ENCODE results near the gene ANKRD34A.
A peak's percentile ranks its signal among the peaks of the same experiment; 100 is the strongest.

Gene ANKRD34A

GRCh38 chr1:145980457-145980994 is 16.2 kb upstream of the ANKRD34A start:
- no peaks in the 10 kb centered on the region for H3K27me3 ChIP-seq (ENCODE audit: control insufficient read depth in 3 of 3, insufficient read depth in 3 of 3, low read depth in 1 of 3, low read length in 3 of 3)
- no peak overlapping the region for H2BK5ac ChIP-seq (ENCODE audit: low read length)
- H3K27ac ChIP-seq (replicated peaks; ENCODE audit: low read length) = no peak overlapping the region
- no peak overlapping the region for H4K91ac ChIP-seq (ENCODE audit: low read depth, low read length, poor library complexity)
- no peak overlapping the region for H2AK5ac ChIP-seq (ENCODE audit: low read depth, low read length)
- no peak overlapping the region for H2BK120ac ChIP-seq (ENCODE audit: low read depth, low read length)
- H2BK12ac ChIP-seq (ENCODE audit: low read length) = no peak overlapping the region
- no peaks in the 10 kb centered on the region for H3K9me3 ChIP-seq (replicated peaks in 1 of 2; ENCODE audit: control insufficient read depth in 2 of 2, insufficient read depth in 1 of 2, low read depth in 1 of 2, low read length in 2 of 2)
- no peak overlapping the region for H2BK15ac ChIP-seq (ENCODE audit: low read length)
- no peak overlapping the region for H3K14ac ChIP-seq (ENCODE audit: low read length)
- H3K79me1 ChIP-seq (ENCODE audit: low read depth, low read length) = no peaks in the 10 kb centered on the region
- H3K23ac ChIP-seq (ENCODE audit: low read depth, low read length, poor library complexity) = no peak overlapping the region
- H2AFZ ChIP-seq (ENCODE audit: low read length) = no peak overlapping the region
- no CpG with 5 or more reads among the region's 1 CpG for WGBS, 2 donors (ENCODE audit: extremely low coverage in 2 of 2, insufficient read length in 2 of 2, insufficient replicate concordance in 1 of 2)
- peaks cover 12 to 34% of the 10 kb centered on the region in 2 donors for H3K4me1 ChIP-seq (ENCODE audit: control insufficient read depth in 2 of 2, insufficient read depth in 1 of 2, low read depth in 1 of 2, low read length in 2 of 2)
- H3K4me3 ChIP-seq (ENCODE audit: low read length in 2 of 2) = no peak overlapping the region
- H3K36me3 ChIP-seq (replicated peaks in 1 of 2; ENCODE audit: control insufficient read depth in 2 of 2, insufficient read depth in 2 of 2, low read length in 2 of 2) = no peaks in the 10 kb centered on the region
- no peak overlapping the region for H3K9ac ChIP-seq (ENCODE audit: low read depth, low read length, poor library complexity)
- H3K18ac ChIP-seq (ENCODE audit: low read length) = no peak overlapping the region
- no peak overlapping the region for H3K4me2 ChIP-seq (ENCODE audit: insufficient read depth, low read length, poor library complexity, severe bottlenecking)
- DNase-seq (ENCODE audit: low spot score) = no peak
- no peak overlapping the region for H4K8ac ChIP-seq (ENCODE audit: low read depth, low read length)
- H3K4ac ChIP-seq (ENCODE audit: low read length) = no peak overlapping the region

DNA sequence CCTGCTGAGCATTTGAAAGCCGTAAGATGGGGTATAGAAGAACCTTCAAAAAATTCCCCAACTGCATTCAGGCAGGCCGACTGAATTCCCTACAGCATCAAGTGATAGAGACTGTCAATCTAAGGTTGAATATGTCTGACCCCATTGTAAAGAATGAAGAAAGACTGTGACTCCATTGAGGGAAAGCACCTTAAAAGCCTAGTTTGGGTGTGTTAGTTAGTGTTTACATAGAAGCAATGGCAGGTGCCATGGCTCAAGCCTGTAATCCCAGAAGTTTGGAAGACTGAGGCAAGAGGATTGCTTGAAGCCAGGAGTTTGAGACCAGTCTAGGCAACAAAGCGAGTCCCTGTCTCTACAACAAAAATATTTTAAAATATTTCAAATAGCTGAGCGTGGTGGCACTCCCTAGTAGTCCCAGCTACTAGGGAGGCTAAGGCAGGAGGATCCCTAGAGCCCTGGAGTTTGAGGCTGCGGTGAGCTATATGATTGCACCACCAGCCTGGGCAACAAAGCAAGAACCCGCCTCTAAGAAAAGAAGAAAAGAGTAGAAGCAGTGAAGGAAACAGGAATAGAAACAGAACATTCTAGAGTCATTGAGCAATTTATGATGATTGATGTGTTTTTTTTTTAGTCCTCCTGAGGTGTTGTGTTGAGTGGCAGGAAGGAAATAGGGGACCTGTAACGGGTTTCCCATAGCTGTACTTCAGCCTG is 15.5 kb upstream of the ANKRD34A start:
- H3K4ac ChIP-seq (ENCODE audit: low read length) = no peak overlapping the region
- no peak overlapping the region for H2BK5ac ChIP-seq (ENCODE audit: low read length)
- H2BK15ac ChIP-seq (ENCODE audit: low read length) = no peak overlapping the region
- H3K79me1 ChIP-seq (ENCODE audit: low read depth, low read length) = no peaks in the 10 kb centered on the region
- peak overlapping the region; percentile 7 for H2AFZ ChIP-seq (ENCODE audit: low read length)
- H3K23ac ChIP-seq (ENCODE audit: low read depth, low read length, poor library complexity) = no peak overlapping the region
- no peak overlapping the region for H3K18ac ChIP-seq (ENCODE audit: low read length)
- H4K8ac ChIP-seq (ENCODE audit: low read depth, low read length) = no peak overlapping the region
- H3K4me1 ChIP-seq (ENCODE audit: control insufficient read depth in 2 of 2, insufficient read depth in 1 of 2, low read depth in 1 of 2, low read length in 2 of 2) = peaks cover 9 to 28% of the 10 kb centered on the region in 2 donors
- peak overlapping the region; percentile 0 for H3K27ac ChIP-seq (replicated peaks; ENCODE audit: low read length)
- no peak overlapping the region for H3K4me3 ChIP-seq (ENCODE audit: low read length in 2 of 2)
- no peaks in the 10 kb centered on the region for H3K36me3 ChIP-seq (replicated peaks in 1 of 2; ENCODE audit: control insufficient read depth in 2 of 2, insufficient read depth in 2 of 2, low read length in 2 of 2)
- no CpG with 5 or more reads among the region's 7 CpGs for WGBS, 2 donors (ENCODE audit: extremely low coverage in 2 of 2, insufficient read length in 2 of 2, insufficient replicate concordance in 1 of 2)
- H3K14ac ChIP-seq (ENCODE audit: low read length) = no peak overlapping the region
- no peak overlapping the region for H3K9ac ChIP-seq (ENCODE audit: low read depth, low read length, poor library complexity)
- H3K9me3 ChIP-seq (replicated peaks in 1 of 2; ENCODE audit: control insufficient read depth in 2 of 2, insufficient read depth in 1 of 2, low read depth in 1 of 2, low read length in 2 of 2) = no peaks in the 10 kb centered on the region
- H2AK5ac ChIP-seq (ENCODE audit: low read depth, low read length) = no peak overlapping the region
- no peak overlapping the region for H3K4me2 ChIP-seq (ENCODE audit: insufficient read depth, low read length, poor library complexity, severe bottlenecking)
- H3K27me3 ChIP-seq (ENCODE audit: control insufficient read depth in 3 of 3, insufficient read depth in 3 of 3, low read depth in 1 of 3, low read length in 3 of 3) = no peaks in the 10 kb centered on the region
- no peak overlapping the region for H2BK120ac ChIP-seq (ENCODE audit: low read depth, low read length)
- H4K91ac ChIP-seq (ENCODE audit: low read depth, low read length, poor library complexity) = no peak overlapping the region
- DNase-seq (ENCODE audit: low spot score) = no peak
- no peak overlapping the region for H2BK12ac ChIP-seq (ENCODE audit: low read length)

DNA sequence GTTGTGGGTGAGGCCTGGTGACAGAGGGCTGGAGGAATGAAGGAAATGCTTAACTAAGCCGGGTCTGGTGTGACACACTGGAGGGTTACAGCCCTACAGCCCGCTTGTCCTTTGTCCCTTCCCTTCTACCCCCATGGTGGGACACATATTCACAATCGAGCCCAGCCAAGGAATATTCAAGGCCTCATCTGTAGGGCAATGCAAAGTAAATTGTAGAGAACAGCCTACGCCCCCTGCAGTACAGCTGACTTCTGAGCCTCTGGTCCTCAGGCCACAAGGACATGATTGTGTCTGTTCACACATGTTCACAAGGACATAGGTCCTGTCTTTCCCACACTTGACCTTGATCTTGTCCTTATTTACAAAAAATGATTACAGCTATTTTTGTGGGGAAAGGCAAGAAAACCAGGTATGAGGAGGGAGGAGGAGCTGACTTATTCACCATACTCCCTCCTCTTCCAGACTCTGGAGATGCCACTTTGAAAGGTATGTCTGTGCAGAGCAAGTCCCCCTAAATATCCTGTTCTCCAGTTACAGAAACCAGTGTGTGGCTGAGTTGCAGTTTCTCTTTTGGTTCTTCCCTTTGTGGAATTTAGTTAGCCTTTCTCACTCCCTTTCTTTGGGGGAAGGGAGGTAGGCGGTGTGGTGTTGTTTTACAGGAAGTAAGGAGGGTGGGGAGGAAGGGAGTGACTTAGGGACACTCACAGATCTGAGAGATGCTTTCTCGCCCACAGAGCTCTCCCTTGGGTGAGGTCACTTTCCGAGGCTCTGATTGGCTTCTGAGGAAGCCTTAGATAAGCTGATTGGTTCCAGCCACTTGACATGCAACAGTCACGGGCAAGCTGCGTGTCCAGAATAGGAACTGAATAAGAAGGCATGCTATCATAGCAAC is 14.7 kb upstream of the ANKRD34A start:
- DNase-seq (ENCODE audit: low spot score) = peak; percentile 87
- no peak overlapping the region for H2BK12ac ChIP-seq (ENCODE audit: low read length)
- no peaks in the 10 kb centered on the region for H3K36me3 ChIP-seq (replicated peaks in 1 of 2; ENCODE audit: control insufficient read depth in 2 of 2, insufficient read depth in 2 of 2, low read length in 2 of 2)
- H3K9me3 ChIP-seq (replicated peaks in 1 of 2; ENCODE audit: control insufficient read depth in 2 of 2, insufficient read depth in 1 of 2, low read depth in 1 of 2, low read length in 2 of 2) = no peaks in the 10 kb centered on the region
- H3K18ac ChIP-seq (ENCODE audit: low read length) = peak overlapping the region; percentile 16
- H2AK5ac ChIP-seq (ENCODE audit: low read depth, low read length) = no peak overlapping the region
- peak overlapping the region; percentile 36 for H3K4me2 ChIP-seq (ENCODE audit: insufficient read depth, low read length, poor library complexity, severe bottlenecking)
- H4K91ac ChIP-seq (ENCODE audit: low read depth, low read length, poor library complexity) = no peak overlapping the region
- H2BK120ac ChIP-seq (ENCODE audit: low read depth, low read length) = no peak overlapping the region
- no peak overlapping the region for H3K14ac ChIP-seq (ENCODE audit: low read length)
- H3K79me1 ChIP-seq (ENCODE audit: low read depth, low read length) = no peaks in the 10 kb centered on the region
- no peak overlapping the region for H3K4ac ChIP-seq (ENCODE audit: low read length)
- H3K4me1 ChIP-seq (ENCODE audit: control insufficient read depth in 2 of 2, insufficient read depth in 1 of 2, low read depth in 1 of 2, low read length in 2 of 2) = peaks cover 9 to 28% of the 10 kb centered on the region in 2 donors
- peak overlapping the region; percentile 82 for H3K27ac ChIP-seq (replicated peaks; ENCODE audit: low read length)
- H3K23ac ChIP-seq (ENCODE audit: low read depth, low read length, poor library complexity) = no peak overlapping the region
- H4K8ac ChIP-seq (ENCODE audit: low read depth, low read length) = peak overlapping the region; percentile 26
- no peak overlapping the region for H2AFZ ChIP-seq (ENCODE audit: low read length)
- no peak overlapping the region for H2BK5ac ChIP-seq (ENCODE audit: low read length)
- peak overlapping the region in 1 of 2 donors; percentile 16 for H3K4me3 ChIP-seq (ENCODE audit: low read length in 2 of 2)
- H3K9ac ChIP-seq (ENCODE audit: low read depth, low read length, poor library complexity) = no peak overlapping the region
- no peak overlapping the region for H2BK15ac ChIP-seq (ENCODE audit: low read length)
- no peaks in the 10 kb centered on the region for H3K27me3 ChIP-seq (ENCODE audit: control insufficient read depth in 3 of 3, insufficient read depth in 3 of 3, low read depth in 1 of 3, low read length in 3 of 3)
- WGBS, 2 donors (ENCODE audit: extremely low coverage in 2 of 2, insufficient read length in 2 of 2, insufficient replicate concordance in 1 of 2) = no CpG with 5 or more reads among the region's 9 CpGs

- H2BK15ac ChIP-seq (ENCODE audit: low read length) = no peak overlapping the region
- no peak overlapping the region for H3K14ac ChIP-seq (ENCODE audit: low read length)
- H4K8ac ChIP-seq (ENCODE audit: low read depth, low read length) = no peak overlapping the region
- H3K9me3 ChIP-seq (replicated peaks in 1 of 2; ENCODE audit: control insufficient read depth in 2 of 2, insufficient read depth in 1 of 2, low read depth in 1 of 2, low read length in 2 of 2) = no peaks in the 10 kb centered on the region
- H3K9ac ChIP-seq (ENCODE audit: low read depth, low read length, poor library complexity) = no peak overlapping the region
- no peak overlapping the region for H2AK5ac ChIP-seq (ENCODE audit: low read depth, low read length)
- peaks cover 9 to 28% of the 10 kb centered on the region in 2 donors for H3K4me1 ChIP-seq (ENCODE audit: control insufficient read depth in 2 of 2, insufficient read depth in 1 of 2, low read depth in 1 of 2, low read length in 2 of 2)
- no peak overlapping the region for H3K27ac ChIP-seq (replicated peaks; ENCODE audit: low read length)
- no peak overlapping the region for H2BK120ac ChIP-seq (ENCODE audit: low read depth, low read length)
- no peak overlapping the region for H2BK5ac ChIP-seq (ENCODE audit: low read length)
- H3K23ac ChIP-seq (ENCODE audit: low read depth, low read length, poor library complexity) = no peak overlapping the region
- H2BK12ac ChIP-seq (ENCODE audit: low read length) = no peak overlapping the region
- H2AFZ ChIP-seq (ENCODE audit: low read length) = no peak overlapping the region
- H3K27me3 ChIP-seq (ENCODE audit: control insufficient read depth in 3 of 3, insufficient read depth in 3 of 3, low read depth in 1 of 3, low read length in 3 of 3) = no peaks in the 10 kb centered on the region
- H3K36me3 ChIP-seq (replicated peaks in 1 of 2; ENCODE audit: control insufficient read depth in 2 of 2, insufficient read depth in 2 of 2, low read length in 2 of 2) = no peaks in the 10 kb centered on the region
- H4K91ac ChIP-seq (ENCODE audit: low read depth, low read length, poor library complexity) = no peak overlapping the region
- no peak overlapping the region for H3K18ac ChIP-seq (ENCODE audit: low read length)
- H3K79me1 ChIP-seq (ENCODE audit: low read depth, low read length) = no peaks in the 10 kb centered on the region
- H3K4me3 ChIP-seq (ENCODE audit: low read length in 2 of 2) = peak overlapping the region in 1 of 2 donors; percentile 16
- H3K4me2 ChIP-seq (ENCODE audit: insufficient read depth, low read length, poor library complexity, severe bottlenecking) = no peak overlapping the region
- H3K4ac ChIP-seq (ENCODE audit: low read length) = no peak overlapping the region
- no peak for DNase-seq (ENCODE audit: low spot score)
Measured at GRCh38 chr1:145978471-145978853, 14.1 kb upstream of the ANKRD34A start.

All from neuronal stem cell (in vitro differentiated cells).